ENCODE measurements around the gene MRPL12.

The MRPL12 gene

DNA sequence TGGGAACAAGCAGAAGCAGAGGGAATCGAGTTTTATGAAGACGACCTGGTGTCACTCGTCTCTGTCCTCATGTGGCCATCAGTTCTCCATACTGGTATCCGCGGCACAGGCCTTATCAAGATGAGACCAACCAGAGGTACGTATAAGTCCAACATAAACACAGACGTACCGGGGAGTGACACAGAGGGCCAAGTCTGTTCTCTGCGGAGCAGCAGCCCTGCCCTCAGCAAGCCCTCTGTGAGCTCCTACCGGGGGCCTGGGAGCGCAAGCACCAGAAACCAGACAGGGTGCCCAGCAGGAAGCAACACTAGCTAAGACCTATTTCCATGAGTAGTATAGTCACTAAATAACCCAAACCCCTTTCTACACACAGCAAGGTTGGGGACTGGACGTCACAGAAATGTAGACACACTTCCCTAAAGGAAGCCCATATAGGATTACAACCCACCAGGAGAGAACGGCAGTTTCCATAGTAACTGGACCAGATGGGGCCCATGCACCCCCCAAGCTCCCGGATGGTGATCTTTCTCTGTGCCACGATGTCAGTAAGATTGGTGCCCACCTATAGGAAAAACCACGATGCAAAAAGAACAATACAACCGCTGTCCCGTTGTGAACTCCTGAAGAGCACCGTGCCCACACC, 20.5 kb upstream of the MRPL12 start:
- Histone ChIP-seq H3K4me3 (ENCODE audit: insufficient read depth, low read depth, low read length, poor library complexity, severe bottlenecking) (peak overlapping the region; percentile 79), H3K4me1 (ENCODE audit: control insufficient read depth, insufficient read depth, low read length, poor library complexity, severe bottlenecking) (peaks cover 20% of the 10 kb centered on the region), H3K36me3 (ENCODE audit: control insufficient read depth, insufficient read depth, low read length) (peaks cover 16% of the 10 kb centered on the region), H3K9me3 (ENCODE audit: control insufficient read depth, low read length) (no peaks in the 10 kb centered on the region), H3K27ac (ENCODE audit: insufficient read depth, low read length, poor library complexity, severe bottlenecking) (peak overlapping the region; percentile 67), H3K27me3 (replicated peaks; ENCODE audit: control insufficient read depth, insufficient read depth, low read length, poor library complexity, severe bottlenecking) (no peaks in the 10 kb centered on the region)
- DNase-seq, result no peak

DNA sequence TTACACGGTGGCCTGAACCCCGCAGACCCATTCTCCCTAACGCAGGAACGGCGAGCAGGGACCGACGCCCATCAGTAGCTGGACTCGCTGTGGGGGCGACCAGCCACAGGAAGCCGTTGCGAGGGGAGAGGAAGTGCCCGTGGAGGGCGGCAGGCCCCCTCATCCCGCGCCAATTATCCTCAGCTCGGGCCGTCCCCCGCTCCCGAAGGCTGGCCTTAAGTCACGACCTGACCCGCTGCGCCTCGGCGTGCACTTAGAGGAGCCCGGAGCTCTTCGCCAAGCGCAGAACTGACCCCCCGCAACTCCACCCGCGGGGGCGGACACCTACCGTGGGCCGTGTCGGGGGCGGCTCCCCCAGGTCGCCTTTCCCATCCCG, 20.0 kb upstream of the MRPL12 start:
- Histone ChIP-seq H3K4me3 (ENCODE audit: insufficient read depth, low read depth, low read length, poor library complexity, severe bottlenecking) (peak overlapping the region; percentile 79), H3K4me1 (ENCODE audit: control insufficient read depth, insufficient read depth, low read length, poor library complexity, severe bottlenecking) (peaks cover 20% of the 10 kb centered on the region), H3K27ac (ENCODE audit: insufficient read depth, low read length, poor library complexity, severe bottlenecking) (peak overlapping the region; percentile 67), H3K36me3 (ENCODE audit: control insufficient read depth, insufficient read depth, low read length) (peaks cover 22% of the 10 kb centered on the region), H3K9me3 (ENCODE audit: control insufficient read depth, low read length) (no peaks in the 10 kb centered on the region), H3K27me3 (replicated peaks; ENCODE audit: control insufficient read depth, insufficient read depth, low read length, poor library complexity, severe bottlenecking) (no peaks in the 10 kb centered on the region)
- DNase-seq, result no peak

DNA sequence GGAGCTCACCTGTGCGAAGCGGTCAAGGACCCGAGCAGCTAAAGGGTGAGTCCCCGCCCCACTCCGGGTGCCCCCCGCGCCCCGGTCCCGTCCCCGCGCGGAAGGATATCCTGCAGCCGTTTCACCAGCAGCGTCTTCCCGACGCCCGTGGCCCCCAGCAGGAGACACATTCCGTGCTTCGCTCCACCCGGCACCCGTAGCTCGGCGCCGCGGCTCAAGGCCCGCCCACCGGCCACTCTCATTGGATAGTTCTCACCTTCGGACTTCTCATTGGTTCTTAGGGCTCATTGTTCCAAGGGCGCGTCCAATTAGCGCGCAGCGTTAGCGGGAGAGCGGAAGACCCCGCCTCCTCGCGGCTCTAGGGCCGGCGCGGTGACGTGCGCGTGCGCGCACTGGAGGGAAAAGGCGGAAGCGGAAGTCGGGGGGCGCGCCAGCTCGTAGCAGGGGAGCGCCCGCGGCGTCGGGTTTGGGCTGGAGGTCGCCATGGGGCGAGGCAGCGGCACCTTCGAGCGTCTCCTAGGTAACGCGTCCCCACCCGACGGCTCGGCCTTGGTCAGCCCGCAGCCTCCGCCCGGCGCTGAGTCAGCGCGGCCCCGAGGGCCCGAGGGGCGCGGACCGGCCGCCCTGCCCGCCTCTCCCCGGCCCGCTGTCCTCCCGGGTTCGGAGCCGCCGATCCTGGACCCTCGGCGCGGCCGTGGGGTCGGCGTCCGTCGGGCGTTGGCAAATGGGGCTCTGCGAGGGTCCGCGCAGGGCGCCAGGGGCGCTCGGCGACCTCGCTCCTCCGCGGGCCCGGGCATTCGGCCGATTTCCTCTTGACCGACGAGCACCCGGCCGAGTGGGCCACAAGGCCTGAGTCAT, 19.4 kb upstream of the MRPL12 start, which contains the start of the genes ARL16 and HGS:
Gene ARL16, minus strand, starts transcription at position 214 of the 858 bp plus-strand sequence. Its CDS starts 44 bp downstream, at position 170.
Gene HGS, plus strand, starts transcription at position 428 of the 858 bp plus-strand sequence. Its CDS starts 56 bp downstream, at position 484.
- Histone ChIP-seq H3K4me1 (ENCODE audit: control insufficient read depth, insufficient read depth, low read length, poor library complexity, severe bottlenecking) (peaks cover 20% of the 10 kb centered on the region), H3K9me3 (ENCODE audit: control insufficient read depth, low read length) (no peaks in the 10 kb centered on the region), H3K4me3 (ENCODE audit: insufficient read depth, low read depth, low read length, poor library complexity, severe bottlenecking) (peak within 1 kb of the TSS; percentile 79), H3K36me3 (ENCODE audit: control insufficient read depth, insufficient read depth, low read length) (peaks cover 28% of the 10 kb centered on the region), H3K27me3 (replicated peaks; ENCODE audit: control insufficient read depth, insufficient read depth, low read length, poor library complexity, severe bottlenecking) (no peaks in the 10 kb centered on the region), H3K27ac (ENCODE audit: insufficient read depth, low read length, poor library complexity, severe bottlenecking) (peak within 1 kb of the TSS; percentile 67)
- peak; percentile 95 to 96 (median 95) for DNase-seq

DNA sequence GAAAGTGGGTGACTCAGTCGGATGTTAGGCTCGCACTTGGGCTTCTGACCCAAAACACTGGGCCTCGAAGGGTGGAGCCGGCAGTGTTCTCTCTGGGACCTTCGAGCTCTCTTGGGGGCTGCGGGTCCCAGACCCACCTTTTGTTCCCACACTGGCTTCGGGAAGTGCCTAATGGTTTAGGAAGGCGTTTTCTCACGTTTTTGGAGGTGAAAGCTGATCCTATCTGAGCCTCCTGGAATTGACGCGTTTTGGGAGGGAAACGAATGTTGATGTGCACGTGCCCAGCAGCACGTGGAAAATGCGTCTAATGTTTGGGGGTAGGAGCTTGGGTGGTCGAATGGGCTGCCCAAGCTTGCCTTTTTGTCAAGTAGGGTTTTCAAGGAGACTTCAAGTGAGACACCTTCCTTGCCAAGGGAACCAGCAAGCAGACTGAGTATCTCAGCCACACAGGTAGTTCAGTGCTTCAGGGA, 18.7 kb upstream of the MRPL12 start:
- Histone ChIP-seq H3K27ac (ENCODE audit: insufficient read depth, low read length, poor library complexity, severe bottlenecking) (peak overlapping the region; percentile 67), H3K4me1 (ENCODE audit: control insufficient read depth, insufficient read depth, low read length, poor library complexity, severe bottlenecking) (peaks cover 20% of the 10 kb centered on the region), H3K36me3 (ENCODE audit: control insufficient read depth, insufficient read depth, low read length) (peaks cover 34% of the 10 kb centered on the region), H3K9me3 (ENCODE audit: control insufficient read depth, low read length) (no peaks in the 10 kb centered on the region), H3K4me3 (ENCODE audit: insufficient read depth, low read depth, low read length, poor library complexity, severe bottlenecking) (peak overlapping the region; percentile 79), H3K27me3 (replicated peaks; ENCODE audit: control insufficient read depth, insufficient read depth, low read length, poor library complexity, severe bottlenecking) (no peaks in the 10 kb centered on the region)
- DNase-seq, result no peak

DNA sequence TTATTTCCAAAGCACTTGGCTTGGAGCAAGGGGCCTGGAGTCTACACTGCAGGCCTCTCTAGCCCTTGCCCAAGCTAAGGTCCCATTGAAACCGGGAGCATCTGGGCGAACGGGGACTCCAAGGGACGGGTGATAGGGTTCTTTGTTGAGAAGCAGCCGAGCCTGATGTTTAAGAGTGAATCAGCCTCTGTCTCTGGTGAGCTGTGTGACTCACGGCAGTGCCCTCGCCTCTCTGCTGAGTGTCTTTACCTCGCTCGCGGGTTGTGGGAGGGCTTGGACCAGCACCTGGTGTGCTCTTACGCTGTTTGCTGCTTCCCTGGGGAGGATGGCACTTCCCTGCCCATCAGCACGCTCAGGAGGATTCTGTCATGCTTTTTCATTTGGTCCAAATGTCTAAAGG, 18.1 kb upstream of the MRPL12 start:
- peaks cover 20% of the 10 kb centered on the region for H3K4me1 ChIP-seq (ENCODE audit: control insufficient read depth, insufficient read depth, low read length, poor library complexity, severe bottlenecking)
- H3K4me3 ChIP-seq (ENCODE audit: insufficient read depth, low read depth, low read length, poor library complexity, severe bottlenecking), result peak overlapping the region; percentile 79
- H3K9me3 ChIP-seq (ENCODE audit: control insufficient read depth, low read length), result no peaks in the 10 kb centered on the region
- no peaks in the 10 kb centered on the region for H3K27me3 ChIP-seq (replicated peaks; ENCODE audit: control insufficient read depth, insufficient read depth, low read length, poor library complexity, severe bottlenecking)
- H3K36me3 ChIP-seq (ENCODE audit: control insufficient read depth, insufficient read depth, low read length), result peaks cover 41% of the 10 kb centered on the region
- DNase-seq, result no peak
- H3K27ac ChIP-seq (ENCODE audit: insufficient read depth, low read length, poor library complexity, severe bottlenecking), result peak overlapping the region; percentile 67

DNA sequence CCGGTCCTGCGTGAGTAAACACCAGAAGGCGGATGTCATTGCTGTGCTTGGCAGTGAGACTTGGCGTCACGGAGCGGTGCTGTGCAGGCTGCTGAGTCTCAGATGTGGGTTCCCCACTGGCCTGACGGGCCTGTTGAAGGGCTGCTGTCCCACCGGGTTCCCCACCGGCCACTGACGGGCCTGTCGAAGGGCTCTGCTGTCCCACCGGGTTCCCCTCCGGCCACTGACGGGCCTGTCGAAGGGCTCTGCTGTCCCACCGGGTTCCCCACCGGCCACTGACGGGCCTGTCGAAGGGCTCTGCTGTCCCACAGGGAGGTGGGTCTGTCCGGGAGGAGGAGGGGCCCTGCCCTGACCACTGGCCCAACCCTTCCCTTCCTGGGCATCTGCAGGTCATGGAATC, 16.6 kb upstream of the MRPL12 start:
- Histone ChIP-seq H3K27ac (ENCODE audit: insufficient read depth, low read length, poor library complexity, severe bottlenecking) (no peak overlapping the region), H3K4me1 (ENCODE audit: control insufficient read depth, insufficient read depth, low read length, poor library complexity, severe bottlenecking) (peaks cover 20% of the 10 kb centered on the region), H3K36me3 (ENCODE audit: control insufficient read depth, insufficient read depth, low read length) (peaks cover 55% of the 10 kb centered on the region), H3K27me3 (replicated peaks; ENCODE audit: control insufficient read depth, insufficient read depth, low read length, poor library complexity, severe bottlenecking) (no peaks in the 10 kb centered on the region), H3K4me3 (ENCODE audit: insufficient read depth, low read depth, low read length, poor library complexity, severe bottlenecking) (no peak overlapping the region), H3K9me3 (ENCODE audit: control insufficient read depth, low read length) (no peaks in the 10 kb centered on the region)
- DNase-seq, result no peak

DNA sequence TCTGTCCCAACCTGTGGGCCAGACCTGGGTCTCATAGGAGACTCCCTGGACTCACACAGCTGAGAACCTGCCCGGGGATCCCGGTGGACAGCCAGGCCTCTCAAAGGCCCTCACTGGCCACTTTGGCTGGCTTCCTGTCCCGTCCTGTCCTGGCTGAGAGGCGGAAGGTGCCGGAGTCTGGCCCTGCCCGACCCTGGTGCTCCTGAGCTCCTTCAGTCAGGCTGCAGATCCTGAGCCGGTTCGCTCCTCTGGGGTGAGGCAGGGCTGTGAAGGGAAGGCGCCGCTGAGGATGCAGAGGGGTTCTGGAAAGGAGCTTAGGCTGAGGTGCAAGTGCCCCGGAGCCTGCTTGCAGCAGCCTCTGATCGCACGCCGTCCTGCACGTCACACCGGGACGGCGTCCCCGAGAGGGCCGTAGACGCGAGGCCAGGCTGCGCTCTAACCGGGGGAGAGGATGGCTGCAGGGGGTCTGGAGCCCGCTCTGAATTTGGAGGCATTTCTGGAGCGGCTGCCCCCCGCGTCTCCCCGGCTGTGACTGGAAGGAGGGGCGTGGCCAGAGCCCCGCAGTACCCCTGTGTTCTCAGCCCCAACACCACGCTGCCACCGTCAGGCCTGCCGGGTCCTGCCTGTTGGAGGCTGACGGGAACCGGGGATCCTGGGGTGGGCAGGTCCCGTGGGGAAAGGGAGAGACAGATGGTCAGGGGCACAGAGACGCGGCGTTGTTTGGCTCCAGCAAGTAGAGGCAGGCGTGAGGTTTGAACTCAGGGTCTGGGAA, 15.2 kb upstream of the MRPL12 start:
- Histone ChIP-seq H3K36me3 (ENCODE audit: control insufficient read depth, insufficient read depth, low read length) (peaks cover 69% of the 10 kb centered on the region), H3K9me3 (ENCODE audit: control insufficient read depth, low read length) (no peaks in the 10 kb centered on the region), H3K4me3 (ENCODE audit: insufficient read depth, low read depth, low read length, poor library complexity, severe bottlenecking) (no peak overlapping the region), H3K27ac (ENCODE audit: insufficient read depth, low read length, poor library complexity, severe bottlenecking) (no peak overlapping the region), H3K4me1 (ENCODE audit: control insufficient read depth, insufficient read depth, low read length, poor library complexity, severe bottlenecking) (peaks cover 14% of the 10 kb centered on the region), H3K27me3 (replicated peaks; ENCODE audit: control insufficient read depth, insufficient read depth, low read length, poor library complexity, severe bottlenecking) (no peaks in the 10 kb centered on the region)
- DNase-seq, result no peak

DNA sequence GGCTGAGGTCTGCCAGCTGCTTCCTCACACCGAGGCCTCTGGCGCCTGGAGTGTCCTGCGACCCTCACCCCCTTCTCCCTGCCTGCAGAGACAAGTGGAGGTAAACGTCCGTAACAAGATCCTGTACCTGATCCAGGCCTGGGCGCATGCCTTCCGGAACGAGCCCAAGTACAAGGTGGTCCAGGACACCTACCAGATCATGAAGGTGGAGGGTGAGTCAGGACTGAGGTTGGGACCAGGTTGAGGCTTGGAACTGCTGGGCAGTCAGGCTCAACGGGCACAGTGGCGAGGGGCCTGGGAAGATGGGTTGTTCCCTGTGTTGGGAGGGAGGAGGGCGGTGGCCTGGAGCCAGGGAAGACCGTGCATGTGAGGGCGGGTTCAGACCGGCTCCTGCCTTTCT, 14.6 kb upstream of the MRPL12 start:
- no peak overlapping the region for H3K27ac ChIP-seq (ENCODE audit: insufficient read depth, low read length, poor library complexity, severe bottlenecking)

DNA sequence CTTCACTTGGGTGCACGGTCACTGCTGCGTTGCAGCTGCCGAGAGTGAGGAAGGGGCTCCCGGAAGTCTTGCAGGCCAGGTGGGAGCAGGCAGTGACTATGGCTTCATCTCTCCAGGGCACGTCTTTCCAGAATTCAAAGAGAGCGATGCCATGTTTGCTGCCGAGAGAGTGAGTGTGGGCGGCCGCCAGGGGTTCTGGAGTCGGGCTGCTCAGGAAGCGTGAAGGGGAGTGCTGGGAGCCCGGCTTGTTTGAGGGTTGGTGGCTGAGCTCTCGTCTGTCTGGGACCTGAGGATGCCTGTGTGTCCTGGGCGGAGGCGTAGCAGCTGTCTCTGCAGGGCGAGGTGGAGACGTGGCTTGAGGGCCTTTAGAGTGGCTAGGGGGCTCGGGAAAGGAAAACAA, 13.1 kb upstream of the MRPL12 start:
- Histone ChIP-seq H3K9me3 (ENCODE audit: control insufficient read depth, low read length) (no peaks in the 10 kb centered on the region), H3K27ac (ENCODE audit: insufficient read depth, low read length, poor library complexity, severe bottlenecking) (peak overlapping the region; percentile 5), H3K36me3 (ENCODE audit: control insufficient read depth, insufficient read depth, low read length) (peaks cover 90% of the 10 kb centered on the region), H3K4me1 (ENCODE audit: control insufficient read depth, insufficient read depth, low read length, poor library complexity, severe bottlenecking) (peaks cover 5% of the 10 kb centered on the region), H3K27me3 (replicated peaks; ENCODE audit: control insufficient read depth, insufficient read depth, low read length, poor library complexity, severe bottlenecking) (no peaks in the 10 kb centered on the region), H3K4me3 (ENCODE audit: insufficient read depth, low read depth, low read length, poor library complexity, severe bottlenecking) (no peak overlapping the region)
- no peak for DNase-seq

More for the DNA sequence above, 14.6 kb upstream of the MRPL12 start:
- DNase-seq, result no peak
- Histone ChIP-seq H3K4me3 (ENCODE audit: insufficient read depth, low read depth, low read length, poor library complexity, severe bottlenecking) (no peak overlapping the region), H3K9me3 (ENCODE audit: control insufficient read depth, low read length) (no peaks in the 10 kb centered on the region), H3K36me3 (ENCODE audit: control insufficient read depth, insufficient read depth, low read length) (peaks cover 75% of the 10 kb centered on the region), H3K27me3 (replicated peaks; ENCODE audit: control insufficient read depth, insufficient read depth, low read length, poor library complexity, severe bottlenecking) (no peaks in the 10 kb centered on the region), H3K4me1 (ENCODE audit: control insufficient read depth, insufficient read depth, low read length, poor library complexity, severe bottlenecking) (peaks cover 13% of the 10 kb centered on the region)
